HepG2 (cell line): ENCODE results near the gene CTNNA2. TPM values are rescaled to one million over a fixed set of nuclear protein-coding genes. Genes with fewer than 3 reads are reported as not detected.
A peak's percentile ranks its signal among the peaks of the same experiment; 100 is the strongest.

ENCODE experiments used
- ATAC-seq: fragments of 200-7000 bp; cut with Tn5 transposase; 3 replicates; pipeline ENCODE4 v1.9.1; 2020; ENCODE audit warnings: mild to moderate bottlenecking, moderate library complexity
- BruUV-seq: library from RNA; stranded (reverse); fragments of 400-500 nt; replicated peaks from 2 replicates; lab custom pipeline; 2021; lab: Mats Ljungman, UMichigan
- CTCF ChIA-PET: fragments of 300-600 bp; formaldehyde crosslinking; extraction: SDS; loops from one replicate; lab custom pipeline; 2021; ENCODE audit warnings: low total read pairs, inconsistent platforms, low intra/inter-chr PET ratio; lab: Yijun Ruan, JAX
- POLR2A ChIA-PET: fragments of 350-600 bp; sonication (Branson Sonifier 250); formaldehyde crosslinking; loops from one replicate; lab custom pipeline; 2020; ENCODE audit warnings: antibody characterized with exemption, inconsistent platforms; lab: Yijun Ruan, JAX
- DNase-seq: peaks from one replicate; pipeline ENCODE4 v3.0.0-alpha.2; 2015; ENCODE audit warnings: low spot score
- FAIRE-seq: peaks from 3 replicates; lab custom pipeline; 2011; peaks lifted over from hg19 to GRCh38; lab: Jason Lieb, UNC
- H2AFZ ChIP-seq: one replicate; pipeline ENCODE4 v1.6.1; 2011; ENCODE audit warnings: low read length, inconsistent platforms
- H3K27ac ChIP-seq: fragments of 300-600 bp; 3 replicates; pipeline ENCODE4 v1.8.0; 2011; ENCODE audit warnings: mixed run types, mild to moderate bottlenecking, mixed read lengths, low read length, inconsistent platforms; ENCODE audit not compliant: insufficient read depth; ENCODE audit errors: extremely low read length
- H3K27me3 ChIP-seq, 2 experiments: fragments of 200-600 bp in 1 of 2; 2 replicates in 1 of 2; 3 replicates in 1 of 2; pipeline versions ENCODE4 v1.6.0 to v1.8.0; 2011; ENCODE audit warnings: low read length in 2 of 2, mild to moderate bottlenecking in 2 of 2, moderate library complexity in 2 of 2, inconsistent platforms in 1 of 2; ENCODE audit not compliant: insufficient read depth in 2 of 2, control insufficient read depth in 1 of 2
- H3K36me3 ChIP-seq, 2 experiments: fragments of 200-600 bp in 1 of 2; replicated peaks in 1 of 2; 2 replicates in 1 of 2; 3 replicates in 1 of 2; pipeline versions ENCODE4 v1.5.1 to v1.8.0; 2011; ENCODE audit warnings: low read length in 2 of 2, inconsistent platforms in 1 of 2; ENCODE audit not compliant: insufficient read depth in 2 of 2, control insufficient read depth in 1 of 2
- H3K4me1 ChIP-seq: 2 replicates; pipeline ENCODE4 v1.5.1; 2012; ENCODE audit warnings: low read length, inconsistent platforms; ENCODE audit not compliant: insufficient read depth
- H3K4me2 ChIP-seq: 2 replicates; pipeline ENCODE4 v1.6.0; 2011; ENCODE audit warnings: low read depth, low read length, inconsistent platforms
- H3K4me3 ChIP-seq, 3 experiments: fragments of 200-600 bp in 1 of 3; sonication (generic), shearing (Covaris generic) in 1 of 3; replicated peaks in 1 of 3; 2 replicates each; pipeline ENCODE4 v1.5.1; 2011 to 2016; ENCODE audit warnings: low read length in 3 of 3, inconsistent platforms in 2 of 3, low read depth in 2 of 3, mild to moderate bottlenecking in 2 of 3, control low read depth in 1 of 3, mixed read lengths in 1 of 3; ENCODE audit not compliant: insufficient read depth in 1 of 3
- H3K79me2 ChIP-seq: one replicate; pipeline ENCODE4 v1.6.1; 2011; ENCODE audit warnings: low read length, inconsistent platforms; ENCODE audit not compliant: insufficient read depth
- H3K9ac ChIP-seq: 2 replicates; pipeline ENCODE4 v1.6.0; 2011; ENCODE audit warnings: mild to moderate bottlenecking, low read depth, low read length, inconsistent platforms; ENCODE audit not compliant: insufficient read depth
- H3K9me3 ChIP-seq: 2 replicates; pipeline ENCODE4 v1.5.1; 2012; ENCODE audit warnings: mild to moderate bottlenecking, low read length
- H4K20me1 ChIP-seq: 2 replicates; pipeline ENCODE4 v1.6.0; 2011; ENCODE audit warnings: inconsistent platforms, mild to moderate bottlenecking, low read length, moderate library complexity; ENCODE audit not compliant: insufficient read depth
- FOXA3 ChIP-seq: IDR thresholded peaks from 2 replicates; pipeline ENCODE4 v1.6.1; 2016; ENCODE audit warnings: missing genetic modification reagents, missing compliant biosample characterization
- NFE2L2 ChIP-seq: fragments of 150-350 bp; IDR thresholded peaks from 2 replicates; pipeline ENCODE4 v1.6.1; 2014; ENCODE audit warnings: low read length
- RBAK ChIP-seq: sonication (generic); formaldehyde crosslinking; IDR thresholded peaks from 2 replicates; pipeline ENCODE4 v1.5.1; 2020; ENCODE audit warnings: mild to moderate bottlenecking, missing genetic modification reagents
- WGBS: methylation state at CpG from one replicate; pipeline ENCODE4 v1.1.6; 2017; ENCODE audit warnings: low lambda C conversion rate; 5-methylcytosine and 5-hydroxymethylcytosine counted together
- in situ Hi-C: cut with HindIII; loops from 2 replicates; pipeline ENCODE4 v1.10.0; 2017; ENCODE audit warnings: low pct_unique_long_range_greater_than_20kb; ENCODE audit not compliant: extremely low pct_ligation_motif_present
- intact Hi-C: fragments of 100-400 bp; cut with micrococcal nuclease; formaldehyde crosslinking; loops from one replicate; pipeline ENCODE4 v1.10.0; 2022; ENCODE audit not compliant: unreplicated experiment
- polyA plus RNA-seq, 8 experiments: library from polyadenylated mRNA; depleted of rRNA in 3 of 8; stranded (reverse) in 7 of 8; unstranded in 1 of 8; fragments of >200 nt; fragmentation: Illumina TruSeq in 4 of 8; extraction: Trizol in 4 of 8; gene quantifications; 2 replicates each; pipeline versions ENCODE4 v1.2.1 to v1.2.3, GENCODE V29; 2011 to 2016; ENCODE audit warnings: low read depth in 4 of 8, missing spikeins in 1 of 8, mixed read lengths in 1 of 8; ENCODE audit not compliant: insufficient read depth in 1 of 8
- total RNA-seq, 5 experiments: library from RNA; depleted of rRNA; stranded (reverse); fragments of >200 nt; fragmentation: Illumina TruSeq; extraction: Trizol; gene quantifications; 2 replicates each; pipeline ENCODE4 v1.2.3, GENCODE V29; 2016; ENCODE audit warnings: low read depth in 1 of 5
- TF ChIP-seq, protein P1 (sequence below): sonication (generic); formaldehyde crosslinking; IDR thresholded peaks from 2 replicates; pipeline ENCODE4 v1.8.1; 2023; ENCODE audit warnings: mild to moderate bottlenecking, inconsistent platforms, moderate library complexity, missing genetic modification reagents, borderline replicate concordance

The CTNNA2 gene
- total and polyA plus RNA-seq, 2 of the 13 experiments (the other 11 are each of a cell fraction or from before 2014, with no cell fraction given), result not detected

DNA sequence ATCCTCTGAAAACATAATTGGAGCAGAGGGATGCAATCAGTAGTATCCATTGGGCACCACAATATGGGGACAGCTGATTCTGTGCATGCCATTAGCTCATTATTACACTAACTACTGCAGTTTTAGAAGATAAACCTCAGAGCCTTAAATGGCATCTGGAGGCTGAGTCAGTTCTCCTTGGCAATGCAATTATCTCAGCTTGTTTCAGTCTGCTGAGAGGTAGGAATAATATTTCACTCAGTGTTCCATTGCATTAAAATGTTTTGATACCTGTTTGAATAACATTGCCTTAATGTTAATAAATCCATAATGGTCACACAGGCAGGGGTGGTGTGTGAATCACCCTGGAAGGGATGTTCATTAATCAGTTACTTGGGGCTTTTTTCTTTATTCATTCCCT, 482.1 kb downstream of the CTNNA2 start:
- Histone ChIP-seq H3K4me3 (no peak overlapping the region), H4K20me1 (no peaks in the 10 kb centered on the region), H3K36me3 (no peaks in the 10 kb centered on the region), H3K9ac (no peak overlapping the region), H3K27me3 (no peaks in the 10 kb centered on the region), H2AFZ (no peak overlapping the region), H3K27ac (no peak overlapping the region), H3K4me1 (no peaks in the 10 kb centered on the region), H3K79me2 (no peaks in the 10 kb centered on the region), H3K4me2 (no peak overlapping the region), H3K9me3 (no peaks in the 10 kb centered on the region)
- FAIRE-seq, result no peak
- ATAC-seq, result no peak
- intact Hi-C loops, result no loop called here
- TF ChIP-seq RBAK (CRISPR knock-in tag), result no peak
- in situ Hi-C loops, result no loop called here
- CTCF ChIA-PET, result no interaction called here
- POLR2A ChIA-PET, result no interaction called here
- no peak for DNase-seq
- no TSS peak for BruUV-seq

DNA sequence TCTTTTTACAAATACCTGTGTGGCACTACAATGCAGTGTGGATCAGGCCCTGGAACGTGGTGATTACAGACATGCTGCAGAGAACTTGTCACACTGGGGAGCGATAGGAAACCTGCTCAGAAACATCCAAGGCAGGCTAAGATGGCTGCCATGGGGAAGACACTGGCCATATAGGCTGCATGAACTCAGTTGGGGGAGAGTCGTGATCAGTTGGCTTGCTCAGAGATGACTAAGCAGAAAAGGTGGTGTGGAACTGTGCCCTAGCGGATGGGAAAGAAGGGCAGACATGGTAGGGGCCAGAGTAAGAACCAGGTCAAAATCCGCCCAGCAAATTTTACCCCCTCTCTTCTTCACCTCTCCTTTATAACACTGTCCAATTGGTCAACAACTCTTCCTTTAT, 483.9 kb downstream of the CTNNA2 start:
- no TSS peak for BruUV-seq
- WGBS, result 20% methylated on average over 5 of the region's 5 CpGs
- Histone ChIP-seq H3K9ac (no peak overlapping the region), H4K20me1 (no peaks in the 10 kb centered on the region), H3K27ac (no peak overlapping the region), H3K36me3 (no peaks in the 10 kb centered on the region), H2AFZ (no peak overlapping the region), H3K4me2 (no peak overlapping the region), H3K79me2 (no peaks in the 10 kb centered on the region), H3K4me3 (no peak overlapping the region), H3K9me3 (no peaks in the 10 kb centered on the region), H3K27me3 (no peaks in the 10 kb centered on the region), H3K4me1 (no peaks in the 10 kb centered on the region)
- CTCF ChIA-PET, result no interaction called here
- POLR2A ChIA-PET, result no interaction called here
- no peak for DNase-seq
- in situ Hi-C loops (no loop called here), intact Hi-C loops (no loop called here)
- no peak for FAIRE-seq
- no peak for ATAC-seq
- TF ChIP-seq NFE2L2 (peak; percentile 53; the same call in 1 of the 2 replicates), FOXA3 (CRISPR knock-in tag) (no peak)
- TF ChIP-seq, protein P1, sequence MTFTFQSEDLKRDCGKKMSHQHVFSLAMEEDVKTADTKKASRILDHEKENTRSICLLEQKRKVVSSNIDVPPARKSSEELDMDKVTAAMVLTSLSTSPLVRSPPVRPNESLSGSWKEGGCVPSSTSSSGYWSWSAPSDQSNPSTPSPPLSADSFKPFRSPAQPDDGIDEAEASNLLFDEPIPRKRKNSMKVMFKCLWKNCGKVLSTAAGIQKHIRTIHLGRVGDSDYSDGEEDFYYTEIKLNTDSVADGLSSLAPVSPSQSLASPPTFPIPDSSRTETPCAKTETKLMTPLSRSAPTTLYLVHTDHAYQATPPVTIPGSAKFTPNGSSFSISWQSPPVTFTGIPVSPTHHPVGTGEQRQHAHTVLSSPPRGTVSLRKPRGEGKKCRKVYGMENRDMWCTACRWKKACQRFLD (CRISPR knock-in tag), result no peak
